GM10266 (cell line): ENCODE measurements around the gene RGS3.

Source experiments
- DNase-seq: peaks from one replicate; pipeline ENCODE4 v3.0.0; 2012; ENCODE audit errors: extremely low spot score
- CTCF ChIP-seq: IDR thresholded peaks from 2 replicates; pipeline ENCODE4 v1.5.1; 2012; ENCODE audit warnings: mild to moderate bottlenecking, low read depth; ENCODE audit not compliant: control insufficient read depth, insufficient read depth; ENCODE audit errors: missing control alignments

RGS3 gene

DNA sequence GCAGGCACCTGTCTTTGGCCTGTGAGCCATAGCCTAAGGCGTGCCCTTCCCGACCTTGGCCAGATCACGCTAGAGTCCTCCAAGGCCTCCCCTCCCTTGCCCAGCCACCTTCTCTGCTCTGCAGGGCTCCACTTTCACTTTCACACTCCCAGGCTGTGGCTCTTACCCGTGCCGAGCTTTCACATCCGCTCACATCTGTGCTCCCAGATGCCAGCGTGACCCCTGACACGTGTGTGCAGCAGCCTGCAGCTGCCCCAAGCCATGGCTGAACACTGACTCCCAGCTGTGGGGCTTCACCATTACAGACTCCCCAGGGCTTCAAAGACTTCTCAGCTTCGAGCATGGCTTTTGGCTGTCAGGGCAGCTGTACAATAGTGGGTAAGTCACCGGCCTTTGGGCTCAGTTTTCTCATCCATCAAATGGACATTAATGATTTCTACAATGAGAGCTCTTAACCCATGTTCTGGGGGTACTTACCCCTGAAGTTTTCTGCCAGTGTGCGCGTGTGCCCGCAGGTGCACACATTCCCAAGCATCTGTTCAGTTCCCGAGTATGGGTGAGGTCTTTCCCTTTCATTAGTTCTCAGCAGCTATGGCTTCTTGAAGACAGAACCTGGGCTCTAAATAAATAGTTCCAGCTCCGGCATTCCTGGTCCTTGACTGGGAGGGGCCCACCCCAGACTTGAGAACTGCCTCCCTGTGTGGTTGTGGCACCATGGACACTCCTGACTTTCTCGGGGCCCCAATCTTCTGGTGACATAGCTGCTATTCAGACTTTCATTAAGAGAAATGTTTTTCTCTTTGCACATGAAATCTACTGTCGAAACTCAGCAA is 118.6 kb downstream of the RGS3 start:
- peak; percentile 68 for TF ChIP-seq CTCF
- DNase-seq = peak; percentile 89

GRCh38 chr9:113582698-113583200 is 119.2 kb downstream of the RGS3 start:
- TF ChIP-seq CTCF = no peak
- no peak for DNase-seq

DNA sequence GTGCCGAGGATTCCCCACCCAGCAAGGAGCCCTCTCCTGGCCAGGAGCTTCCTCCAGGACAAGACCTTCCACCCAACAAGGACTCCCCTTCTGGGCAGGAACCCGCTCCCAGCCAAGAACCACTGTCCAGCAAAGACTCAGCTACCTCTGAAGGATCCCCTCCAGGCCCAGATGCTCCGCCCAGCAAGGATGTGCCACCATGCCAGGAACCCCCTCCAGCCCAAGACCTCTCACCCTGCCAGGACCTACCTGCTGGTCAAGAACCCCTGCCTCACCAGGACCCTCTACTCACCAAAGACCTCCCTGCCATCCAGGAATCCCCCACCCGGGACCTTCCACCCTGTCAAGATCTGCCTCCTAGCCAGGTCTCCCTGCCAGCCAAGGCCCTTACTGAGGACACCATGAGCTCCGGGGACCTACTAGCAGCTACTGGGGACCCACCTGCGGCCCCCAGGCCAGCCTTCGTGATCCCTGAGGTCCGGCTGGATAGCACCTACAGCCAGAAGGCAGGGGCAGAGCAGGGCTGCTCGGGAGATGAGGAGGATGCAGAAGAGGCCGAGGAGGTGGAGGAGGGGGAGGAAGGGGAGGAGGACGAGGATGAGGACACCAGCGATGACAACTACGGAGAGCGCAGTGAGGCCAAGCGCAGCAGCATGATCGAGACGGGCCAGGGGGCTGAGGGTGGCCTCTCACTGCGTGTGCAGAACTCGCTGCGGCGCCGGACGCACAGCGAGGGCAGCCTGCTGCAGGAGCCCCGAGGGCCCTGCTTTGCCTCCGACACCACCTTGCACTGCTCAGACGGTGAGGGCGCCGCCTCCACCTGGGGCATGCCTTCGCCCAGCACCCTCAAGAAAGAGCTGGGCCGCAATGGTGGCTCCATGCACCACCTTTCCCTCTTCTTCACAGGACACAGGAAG is 120.2 kb downstream of the RGS3 start:
- TF ChIP-seq CTCF = no peak
- no peak for DNase-seq

GRCh38 chr9:113584428-113585084 is 121.0 kb downstream of the RGS3 start:
- no peak for TF ChIP-seq CTCF
- no peak for DNase-seq

- TF ChIP-seq CTCF = no peak
- no peak for DNase-seq
These were observed 121.5 kb downstream of the RGS3 start for GRCh38 chr9:113585085-113585442.

DNA sequence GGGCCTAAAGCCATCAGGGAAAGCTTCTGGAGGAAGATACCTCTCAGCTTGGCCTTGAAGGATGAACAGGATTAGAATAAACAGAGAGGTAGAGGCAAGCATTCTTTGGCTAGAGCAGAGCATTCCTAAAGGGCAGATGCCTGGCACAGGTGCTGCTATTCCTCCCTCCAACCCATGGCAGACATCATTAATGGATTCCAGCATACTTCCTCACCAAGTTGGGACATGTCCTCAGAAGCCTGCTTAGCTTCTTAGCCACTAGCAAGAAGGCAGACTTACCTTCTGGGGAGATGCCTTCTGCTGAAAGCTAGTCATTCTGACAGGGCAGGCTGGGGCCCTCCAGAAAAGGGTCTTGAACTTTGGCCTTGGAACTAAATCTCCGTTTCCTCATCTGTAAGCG is 122.0 kb downstream of the RGS3 start:
- no peak for TF ChIP-seq CTCF
- DNase-seq = no peak
